Measurements from ENCODE around the gene DNAJB11. TPM values are rescaled to one million over a fixed set of nuclear protein-coding genes. Genes with fewer than 3 reads are reported as not detected.

Gene DNAJB11
- total RNA-seq, 1 experiment from 2014 or later: 54.3 TPM

DNA sequence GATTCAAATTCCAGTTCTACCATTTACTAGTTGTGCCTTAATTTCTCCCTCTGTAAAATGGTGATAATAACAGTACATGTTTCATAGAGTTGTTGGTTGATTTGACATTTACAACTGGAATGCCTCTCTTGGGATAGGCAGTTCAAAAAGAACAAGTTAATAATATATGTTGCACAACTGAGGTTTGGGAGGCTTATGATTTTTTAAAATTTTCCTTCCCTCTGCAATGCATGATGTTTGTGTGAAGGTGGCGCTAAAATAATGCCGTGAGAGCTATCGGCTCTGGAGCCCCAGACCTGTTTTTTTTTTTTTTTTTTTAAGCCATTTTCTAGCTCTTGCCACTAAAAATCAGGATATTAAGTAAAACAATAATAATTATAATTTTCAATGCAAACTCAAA is 18.6 kb downstream of the DNAJB11 start:
- Histone ChIP-seq H3K9me3 (ENCODE audit: control insufficient read depth in 1 of 2, insufficient read depth in 1 of 2, low read depth in 1 of 2, low read length in 2 of 2) (no peaks in the 10 kb centered on the region), H3K27me3 (ENCODE audit: insufficient read depth, low read length) (no peaks in the 10 kb centered on the region), H3K27ac (ENCODE audit: low read depth, low read length) (no peak overlapping the region), H3K9ac (ENCODE audit: low read length) (no peak overlapping the region), H3K79me2 (ENCODE audit: insufficient read depth, low read length) (no peaks in the 10 kb centered on the region), H4K20me1 (ENCODE audit: insufficient read depth) (no peaks in the 10 kb centered on the region), H2AFZ (ENCODE audit: low read depth, low read length, poor library complexity, severe bottlenecking) (peak overlapping the region; percentile 3), H3K4me2 (ENCODE audit: low read length) (peak overlapping the region; percentile 57), H3K9me2 (ENCODE audit: insufficient read depth) (no peaks in the 10 kb centered on the region), H3K4me3 (replicated peaks in 1 of 2; ENCODE audit: low read depth in 1 of 2, low read length in 2 of 2) (0 out of 4 replicates have a peak overlapping the region, but pooled peaks of 1 of the 2 experiments have one; percentile 1), H3K4me1 (ENCODE audit: control insufficient read depth in 1 of 2, insufficient read depth in 2 of 2, low read length in 2 of 2) (peaks cover 16 to 24% of the 10 kb centered on the region in 2 experiments), H3K36me3 (ENCODE audit: control insufficient read depth in 1 of 2, insufficient read depth in 2 of 2, low read length in 2 of 2) (peaks cover 15 to 17% of the 10 kb centered on the region in 2 experiments; a peak in 3 of 4 replicates)
- DNase-seq (ENCODE audit: low read depth, low spot score) (no peak), ATAC-seq (peak; percentile 68)
- ChIA-PET CTCF (interaction anchor here (0.6 to 3.0 kb wide), 9 partner anchors 12 to 260 kb away, joined by 3 to 14 read pairs (median 4); partner anchors contain the start of gene DNAJB11), POLR2A (interaction anchor here (2.8 kb wide), 1 partner anchor 19 kb away, joined by 9 read pairs; the partner anchor contains the start of gene DNAJB11), RAD21 (ENCODE audit: low non-redundant PET in 1 of 2, low total read pairs in 2 of 2, uncharacterized antibody in 2 of 2, unreplicated experiment in 2 of 2) (interaction anchor here in 1 of 2 experiments (0.7 to 0.9 kb wide), 3 partner anchors 28 to 232 kb away, joined by 3 read pairs; partner anchors contain the start of gene EIF4A2)
- intact Hi-C loops (cut with micrococcal nuclease): loop anchor here (10.0 kb wide), 1 partner anchor 236 kb away; no protein-coding TSS in a partner anchor
- BruUV-seq (replicated peaks): no TSS peak
- no peak for TF ChIP-seq JUND (IDR thresholded peaks at IDR 0.05)
- TF ChIP-seq, protein P1, sequence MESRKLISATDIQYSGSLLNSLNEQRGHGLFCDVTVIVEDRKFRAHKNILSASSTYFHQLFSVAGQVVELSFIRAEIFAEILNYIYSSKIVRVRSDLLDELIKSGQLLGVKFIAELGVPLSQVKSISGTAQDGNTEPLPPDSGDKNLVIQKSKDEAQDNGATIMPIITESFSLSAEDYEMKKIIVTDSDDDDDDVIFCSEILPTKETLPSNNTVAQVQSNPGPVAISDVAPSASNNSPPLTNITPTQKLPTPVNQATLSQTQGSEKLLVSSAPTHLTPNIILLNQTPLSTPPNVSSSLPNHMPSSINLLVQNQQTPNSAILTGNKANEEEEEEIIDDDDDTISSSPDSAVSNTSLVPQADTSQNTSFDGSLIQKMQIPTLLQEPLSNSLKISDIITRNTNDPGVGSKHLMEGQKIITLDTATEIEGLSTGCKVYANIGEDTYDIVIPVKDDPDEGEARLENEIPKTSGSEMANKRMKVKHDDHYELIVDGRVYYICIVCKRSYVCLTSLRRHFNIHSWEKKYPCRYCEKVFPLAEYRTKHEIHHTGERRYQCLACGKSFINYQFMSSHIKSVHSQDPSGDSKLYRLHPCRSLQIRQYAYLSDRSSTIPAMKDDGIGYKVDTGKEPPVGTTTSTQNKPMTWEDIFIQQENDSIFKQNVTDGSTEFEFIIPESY (IDR thresholded peaks at IDR 0.05; ENCODE audit: extremely low read depth, insufficient replicate concordance, low read length): no peak
- TF ChIP-seq YY1 (IDR thresholded peaks at IDR 0.05; ENCODE audit: extremely low read depth, insufficient replicate concordance, low read depth, low read length): no peak
- no peak for TF ChIP-seq EZH2phosphoT487 (IDR thresholded peaks at IDR 0.05; ENCODE audit: borderline replicate concordance)
- TF ChIP-seq, protein P2, sequence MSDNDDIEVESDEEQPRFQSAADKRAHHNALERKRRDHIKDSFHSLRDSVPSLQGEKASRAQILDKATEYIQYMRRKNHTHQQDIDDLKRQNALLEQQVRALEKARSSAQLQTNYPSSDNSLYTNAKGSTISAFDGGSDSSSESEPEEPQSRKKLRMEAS (IDR thresholded peaks at IDR 0.05): peak; percentile 36; the same call in 1 of the 2 replicates
- no peak for TF ChIP-seq EZH2 (IDR thresholded peaks at IDR 0.05)
- peak; percentile 74 for TF ChIP-seq RAD21 (IDR thresholded peaks at IDR 0.05; ENCODE audit: low read depth)
- TF ChIP-seq CEBPB (IDR thresholded peaks at IDR 0.05; ENCODE audit: low read depth): no peak; the same call in 1 of the 2 replicates
- TF ChIP-seq TCF7L2 (IDR thresholded peaks at IDR 0.05; ENCODE audit: borderline replicate concordance, extremely low read depth, insufficient read depth, insufficient read length): no peak
- TF ChIP-seq, protein P3, sequence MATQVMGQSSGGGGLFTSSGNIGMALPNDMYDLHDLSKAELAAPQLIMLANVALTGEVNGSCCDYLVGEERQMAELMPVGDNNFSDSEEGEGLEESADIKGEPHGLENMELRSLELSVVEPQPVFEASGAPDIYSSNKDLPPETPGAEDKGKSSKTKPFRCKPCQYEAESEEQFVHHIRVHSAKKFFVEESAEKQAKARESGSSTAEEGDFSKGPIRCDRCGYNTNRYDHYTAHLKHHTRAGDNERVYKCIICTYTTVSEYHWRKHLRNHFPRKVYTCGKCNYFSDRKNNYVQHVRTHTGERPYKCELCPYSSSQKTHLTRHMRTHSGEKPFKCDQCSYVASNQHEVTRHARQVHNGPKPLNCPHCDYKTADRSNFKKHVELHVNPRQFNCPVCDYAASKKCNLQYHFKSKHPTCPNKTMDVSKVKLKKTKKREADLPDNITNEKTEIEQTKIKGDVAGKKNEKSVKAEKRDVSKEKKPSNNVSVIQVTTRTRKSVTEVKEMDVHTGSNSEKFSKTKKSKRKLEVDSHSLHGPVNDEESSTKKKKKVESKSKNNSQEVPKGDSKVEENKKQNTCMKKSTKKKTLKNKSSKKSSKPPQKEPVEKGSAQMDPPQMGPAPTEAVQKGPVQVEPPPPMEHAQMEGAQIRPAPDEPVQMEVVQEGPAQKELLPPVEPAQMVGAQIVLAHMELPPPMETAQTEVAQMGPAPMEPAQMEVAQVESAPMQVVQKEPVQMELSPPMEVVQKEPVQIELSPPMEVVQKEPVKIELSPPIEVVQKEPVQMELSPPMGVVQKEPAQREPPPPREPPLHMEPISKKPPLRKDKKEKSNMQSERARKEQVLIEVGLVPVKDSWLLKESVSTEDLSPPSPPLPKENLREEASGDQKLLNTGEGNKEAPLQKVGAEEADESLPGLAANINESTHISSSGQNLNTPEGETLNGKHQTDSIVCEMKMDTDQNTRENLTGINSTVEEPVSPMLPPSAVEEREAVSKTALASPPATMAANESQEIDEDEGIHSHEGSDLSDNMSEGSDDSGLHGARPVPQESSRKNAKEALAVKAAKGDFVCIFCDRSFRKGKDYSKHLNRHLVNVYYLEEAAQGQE (IDR thresholded peaks at IDR 0.05; ENCODE audit: low read depth): no peak
- TF ChIP-seq POLR2A (IDR thresholded peaks at IDR 0.05; ENCODE audit: borderline replicate concordance, extremely low read depth, insufficient read depth, insufficient read length): no peak
- no peak for TF ChIP-seq ZNF274 (IDR thresholded peaks at IDR 0.05; ENCODE audit: low read depth, low read length)
- TF ChIP-seq ELF1 (IDR thresholded peaks at IDR 0.05; ENCODE audit: borderline replicate concordance, low read depth): no peak
- TF ChIP-seq CBX3 (IDR thresholded peaks at IDR 0.05; ENCODE audit: low read depth): no peak
- TF ChIP-seq SP1 (IDR thresholded peaks at IDR 0.05; ENCODE audit: low read depth): no peak
- no peak for TF ChIP-seq SRF (IDR thresholded peaks at IDR 0.05; ENCODE audit: low read depth)
- TF ChIP-seq, protein P4, sequence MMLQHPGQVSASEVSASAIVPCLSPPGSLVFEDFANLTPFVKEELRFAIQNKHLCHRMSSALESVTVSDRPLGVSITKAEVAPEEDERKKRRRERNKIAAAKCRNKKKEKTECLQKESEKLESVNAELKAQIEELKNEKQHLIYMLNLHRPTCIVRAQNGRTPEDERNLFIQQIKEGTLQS (IDR thresholded peaks at IDR 0.05): no peak
- no peak for TF ChIP-seq POLR2AphosphoS5 (IDR thresholded peaks at IDR 0.05; ENCODE audit: low read depth, low read length)
- TF ChIP-seq, protein P5, sequence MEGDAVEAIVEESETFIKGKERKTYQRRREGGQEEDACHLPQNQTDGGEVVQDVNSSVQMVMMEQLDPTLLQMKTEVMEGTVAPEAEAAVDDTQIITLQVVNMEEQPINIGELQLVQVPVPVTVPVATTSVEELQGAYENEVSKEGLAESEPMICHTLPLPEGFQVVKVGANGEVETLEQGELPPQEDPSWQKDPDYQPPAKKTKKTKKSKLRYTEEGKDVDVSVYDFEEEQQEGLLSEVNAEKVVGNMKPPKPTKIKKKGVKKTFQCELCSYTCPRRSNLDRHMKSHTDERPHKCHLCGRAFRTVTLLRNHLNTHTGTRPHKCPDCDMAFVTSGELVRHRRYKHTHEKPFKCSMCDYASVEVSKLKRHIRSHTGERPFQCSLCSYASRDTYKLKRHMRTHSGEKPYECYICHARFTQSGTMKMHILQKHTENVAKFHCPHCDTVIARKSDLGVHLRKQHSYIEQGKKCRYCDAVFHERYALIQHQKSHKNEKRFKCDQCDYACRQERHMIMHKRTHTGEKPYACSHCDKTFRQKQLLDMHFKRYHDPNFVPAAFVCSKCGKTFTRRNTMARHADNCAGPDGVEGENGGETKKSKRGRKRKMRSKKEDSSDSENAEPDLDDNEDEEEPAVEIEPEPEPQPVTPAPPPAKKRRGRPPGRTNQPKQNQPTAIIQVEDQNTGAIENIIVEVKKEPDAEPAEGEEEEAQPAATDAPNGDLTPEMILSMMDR (IDR thresholded peaks at IDR 0.05 in 2 of 3, conservative IDR thresholded peaks at IDR 0.05 in 1 of 3; ENCODE audit: borderline replicate concordance in 1 of 3, insufficient read depth in 1 of 3, low read depth in 2 of 3, low read length in 2 of 3): peak; percentile 44 to 59 (median 59); a peak in 5 of 6 replicates

All from HCT116 (cell line).